HG02981 (cell line): ENCODE measurements around the gene GRK5.
"Not testable (repeated sequence)": the region's sequence is repeated elsewhere in the genome, so short reads cannot be mapped to it uniquely, and the experiment has no call there.

Source experiments
- ATAC-seq: cut with Tn5 transposase; IDR thresholded peaks from one replicate; pipeline ENCODE4 v1.9.1; 2021; ENCODE audit warnings: mild to moderate bottlenecking, moderate library complexity; ENCODE audit not compliant: unreplicated experiment

The GRK5 gene

GRCh38 chr10:119272338-119272734 is 65.0 kb downstream of the GRK5 start:
- ATAC-seq: not testable (repeated sequence)

- no peak for ATAC-seq
Measured at GRCh38 chr10:119272736-119273135, 65.4 kb downstream of the GRK5 start.

DNA sequence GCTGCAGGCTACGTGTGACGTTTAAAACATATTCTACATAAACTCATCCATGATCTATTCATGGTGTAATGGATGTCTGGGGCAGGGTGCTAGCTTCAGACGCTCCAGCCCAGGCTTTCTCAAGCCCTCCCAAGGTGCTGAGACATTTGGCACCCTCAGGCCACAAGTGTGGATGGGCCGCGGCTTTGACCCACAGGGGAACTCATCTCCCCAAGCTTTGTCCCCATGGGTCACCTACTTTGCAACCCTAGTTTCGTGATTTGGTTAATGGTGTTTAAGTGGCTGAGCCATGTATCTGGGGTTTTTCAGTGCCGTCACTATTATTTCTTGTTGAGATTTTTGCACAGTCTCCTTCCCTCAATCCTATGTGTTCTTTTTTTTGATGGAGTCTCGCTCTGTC is 66.0 kb downstream of the GRK5 start:
- no peak for ATAC-seq

GRCh38 chr10:119274519-119275045 is 67.2 kb downstream of the GRK5 start:
- ATAC-seq: no peak

DNA sequence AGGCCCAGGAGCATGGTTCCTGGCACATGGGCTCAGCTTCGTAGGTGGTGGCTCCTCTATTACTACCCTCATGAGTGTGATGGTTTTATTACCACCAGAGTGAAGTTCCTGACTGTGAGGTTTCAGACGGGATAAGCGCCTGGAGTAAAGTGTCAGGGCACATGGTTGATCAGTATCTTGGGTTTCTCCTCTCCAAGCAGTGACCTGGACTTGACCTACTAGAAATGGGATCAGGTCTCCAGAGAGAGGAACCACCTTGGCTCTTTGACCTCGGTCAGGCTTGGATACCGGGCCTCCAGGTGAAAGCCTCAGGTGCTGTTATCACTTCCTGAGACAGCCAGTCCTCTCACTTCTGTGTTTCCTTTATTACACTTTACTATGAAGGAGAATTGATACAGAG is 67.7 kb downstream of the GRK5 start:
- ATAC-seq: no peak

DNA sequence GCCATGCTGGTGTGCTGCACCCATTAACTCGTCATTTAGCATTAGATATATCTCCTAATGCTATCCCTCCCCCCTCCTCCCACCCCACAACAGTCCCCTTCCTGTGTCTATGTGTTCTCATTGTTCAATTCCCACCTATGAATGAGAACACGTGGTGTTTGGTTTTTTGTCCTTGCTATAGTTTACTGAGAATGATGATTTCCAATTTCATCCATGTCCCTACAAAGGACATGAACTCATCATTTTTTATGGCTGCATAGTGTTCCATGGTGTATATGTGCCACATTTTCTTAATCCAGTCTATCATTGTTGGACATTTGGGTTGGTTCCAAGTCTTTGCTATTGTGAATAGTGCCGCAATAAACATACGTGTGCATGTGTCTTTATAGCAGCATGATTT is 68.8 kb downstream of the GRK5 start:
- ATAC-seq: not testable (repeated sequence)

- no peak for ATAC-seq
Measured at GRCh38 chr10:119278126-119278709, 70.8 kb downstream of the GRK5 start.

DNA sequence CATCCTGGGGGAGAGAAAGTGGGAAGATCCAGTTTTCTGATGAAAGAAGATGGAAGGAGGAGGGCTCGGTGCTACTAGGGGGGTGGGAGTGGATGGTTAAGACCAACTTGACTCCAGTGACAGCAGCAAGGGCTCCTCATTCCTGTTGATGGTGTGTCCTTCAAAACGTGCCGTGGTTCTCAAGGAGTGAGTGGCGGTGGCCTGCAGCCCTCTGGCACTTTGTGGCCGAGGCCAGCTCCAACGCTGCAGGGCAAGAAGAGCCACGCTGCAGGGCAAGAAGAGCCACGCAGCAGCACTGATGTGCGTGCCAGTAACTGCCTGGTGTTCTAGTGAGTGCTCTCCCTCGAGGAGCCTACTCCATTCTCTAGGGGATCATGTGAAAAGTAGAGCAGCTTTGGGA is 72.1 kb downstream of the GRK5 start:
- ATAC-seq: no peak

- no peak for ATAC-seq
Measured at GRCh38 chr10:119281581-119282071, 74.3 kb downstream of the GRK5 start.

GRCh38 chr10:119282446-119282845 is 75.1 kb downstream of the GRK5 start:
- no peak for ATAC-seq

DNA sequence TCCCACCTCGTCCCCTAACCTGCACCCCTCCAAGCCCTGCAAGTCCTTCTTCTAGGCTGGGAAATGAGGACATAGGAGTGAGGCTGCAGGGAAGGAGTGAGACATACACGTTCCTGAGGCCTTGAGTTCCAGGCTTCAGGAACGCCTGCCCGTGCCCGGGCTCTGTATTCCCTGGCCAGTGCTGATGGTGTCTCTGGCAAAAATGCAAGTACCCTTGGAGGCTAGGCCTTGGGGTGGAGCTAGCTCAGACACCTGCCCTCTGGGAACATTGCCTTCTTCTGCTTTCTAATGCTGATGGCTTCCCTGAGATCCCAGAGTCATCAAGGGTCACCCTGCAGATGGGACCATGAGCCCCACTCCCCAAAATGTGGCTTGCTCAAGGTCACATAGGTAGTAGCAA is 76.0 kb downstream of the GRK5 start:
- ATAC-seq: no peak

DNA sequence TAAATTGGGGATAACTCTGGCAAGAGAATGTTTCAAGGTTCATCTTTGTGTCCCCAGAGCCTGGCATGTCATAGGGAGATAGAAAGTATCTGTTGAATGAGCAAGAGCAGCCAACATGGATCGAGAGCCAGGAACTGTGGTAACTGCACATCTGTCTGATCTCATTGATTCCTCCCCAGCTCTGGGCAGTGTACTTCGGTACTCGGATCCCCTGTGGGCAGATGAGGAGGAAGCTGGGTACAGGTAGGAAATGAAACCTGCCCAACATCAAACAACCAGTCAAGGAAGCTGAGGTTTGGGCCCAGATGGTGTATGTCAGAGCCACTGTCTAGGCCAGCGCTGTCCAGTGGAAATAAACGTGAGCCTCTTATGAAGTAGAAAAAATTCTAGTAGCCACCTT is 76.4 kb downstream of the GRK5 start:
- ATAC-seq: peak; percentile 67

DNA sequence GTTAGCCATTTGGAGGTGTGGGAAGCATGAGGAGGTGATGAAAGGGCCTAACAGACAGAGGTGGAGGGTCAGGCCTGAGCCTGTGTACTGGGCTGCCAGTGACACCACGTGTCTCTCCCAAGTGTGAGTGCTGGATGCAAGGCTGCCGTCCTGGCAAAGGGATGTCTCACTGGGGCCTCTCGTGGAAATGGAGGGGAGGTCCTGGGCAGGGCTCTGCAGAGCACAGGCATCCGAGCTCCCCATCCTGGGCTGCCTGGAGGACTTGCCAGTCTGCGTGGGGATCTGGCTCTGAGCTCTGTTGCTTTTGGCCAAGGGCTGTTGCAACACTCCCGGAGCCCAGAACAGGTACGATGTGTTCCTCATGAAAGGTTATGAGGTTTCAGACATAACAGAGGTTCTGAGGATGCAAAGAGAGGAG is 77.3 kb downstream of the GRK5 start:
- no peak for ATAC-seq

DNA sequence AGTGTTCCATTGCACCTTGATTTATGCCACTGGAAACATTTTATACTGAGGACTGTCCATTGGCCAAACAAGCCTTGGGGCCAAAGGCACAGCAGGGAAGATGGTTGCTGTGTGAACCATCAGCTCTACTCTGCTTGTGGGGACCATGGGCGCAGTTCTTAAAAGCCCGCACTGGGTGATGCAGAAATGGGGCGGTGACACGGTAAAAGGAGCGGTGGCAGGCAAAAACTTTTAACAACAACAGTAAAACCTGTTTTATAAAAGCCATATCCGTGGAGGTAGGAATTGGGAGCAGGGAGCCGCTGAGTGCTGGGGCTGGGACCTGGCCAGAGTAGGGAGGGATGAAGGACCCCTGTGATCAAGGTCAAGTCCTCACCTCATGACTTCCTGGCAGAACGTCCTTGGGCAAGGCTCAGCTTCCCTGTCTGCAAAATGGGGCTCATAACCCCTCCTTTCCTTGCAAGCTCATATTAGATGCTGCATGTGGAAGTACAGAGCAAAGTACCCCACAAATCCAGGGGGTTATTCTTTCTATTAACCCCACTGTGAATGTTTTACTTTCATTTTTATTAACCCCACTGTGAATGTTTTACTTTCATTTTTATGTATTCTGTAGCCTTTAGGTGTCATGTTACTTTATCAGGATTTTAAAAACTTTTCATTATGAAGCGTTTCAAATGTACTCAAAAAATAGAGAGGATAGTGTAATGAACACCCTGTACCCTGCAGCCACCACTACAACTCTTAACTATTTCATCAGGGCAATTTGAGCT is 78.3 kb downstream of the GRK5 start:
- ATAC-seq: no peak

DNA sequence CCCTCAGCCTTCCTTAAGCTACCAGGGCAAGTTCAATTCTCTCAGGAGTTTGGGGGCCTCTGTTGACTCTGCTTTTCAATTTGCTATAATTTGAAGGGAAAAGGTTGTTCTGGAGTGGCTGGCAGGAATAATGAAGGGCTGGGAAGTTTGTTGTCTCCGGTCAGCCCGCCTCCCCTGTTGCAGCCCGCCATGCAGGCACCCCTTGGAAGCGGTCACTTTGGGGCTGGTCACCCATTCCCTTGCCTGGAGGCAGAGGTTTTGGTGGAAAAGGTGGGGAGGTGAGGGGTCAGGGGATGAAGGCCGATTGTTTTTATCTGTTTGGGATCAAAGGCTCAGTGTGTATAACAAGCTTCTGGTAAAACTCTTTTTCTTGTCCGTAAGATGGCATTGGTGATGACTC is 79.1 kb downstream of the GRK5 start:
- ATAC-seq: no peak

GRCh38 chr10:119286983-119287633 is 79.7 kb downstream of the GRK5 start:
- no peak for ATAC-seq

GRCh38 chr10:119288574-119289001 is 81.2 kb downstream of the GRK5 start:
- no peak for ATAC-seq

GRCh38 chr10:119289227-119289920 is 82.0 kb downstream of the GRK5 start:
- no peak for ATAC-seq

DNA sequence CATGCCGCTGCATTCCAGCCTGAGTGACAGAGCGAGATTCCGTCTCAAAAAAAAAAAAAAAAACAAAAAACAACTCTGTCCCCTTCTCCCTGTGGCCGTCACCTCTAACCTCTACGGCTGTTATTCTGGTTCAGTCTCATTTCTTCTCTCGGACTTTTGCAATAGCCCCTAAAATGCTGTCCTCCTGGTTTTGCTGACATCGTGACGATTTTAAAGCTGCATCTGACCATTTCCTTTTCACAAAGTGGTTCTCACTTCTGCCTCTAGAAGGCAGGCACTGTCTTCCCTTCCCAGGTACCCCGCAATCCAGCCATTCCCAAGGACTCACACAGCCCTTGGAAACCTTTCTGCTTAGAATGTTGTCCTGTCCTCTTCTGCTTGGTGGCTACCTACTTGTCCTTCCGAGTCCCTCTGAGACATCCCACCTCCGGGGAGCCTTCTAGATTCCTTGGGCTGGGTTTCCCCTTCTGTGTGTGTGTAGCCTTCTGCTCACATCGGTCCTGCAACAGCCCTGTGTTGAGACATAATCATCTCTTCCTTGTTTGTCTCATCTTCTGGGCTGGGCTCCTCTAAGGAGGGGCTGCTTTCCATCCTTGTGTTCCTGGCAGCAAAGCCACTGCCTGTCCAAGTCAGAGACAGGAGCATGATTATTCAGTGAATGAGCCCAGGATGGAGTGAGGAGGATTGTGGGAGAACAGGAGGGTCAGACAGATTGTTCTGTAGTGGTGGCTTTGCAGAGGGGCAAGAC is 83.1 kb downstream of the GRK5 start:
- no peak for ATAC-seq

GRCh38 chr10:119291223-119291900 is 84.0 kb downstream of the GRK5 start:
- ATAC-seq: no peak
